GM12891 (cell line): ENCODE measurements around the gene SIRT3. TPM values are rescaled to one million over a fixed set of nuclear protein-coding genes. Genes with fewer than 3 reads are reported as not detected.

Source experiments
- DNase-seq: peaks from one replicate; pipeline ENCODE4 v3.0.0; 2011; ENCODE audit warnings: low spot score; ENCODE audit not compliant: insufficient read length
- FAIRE-seq: peaks from 2 replicates; lab custom pipeline; 2011; peaks lifted over from hg19 to GRCh38; lab: Jason Lieb, UNC
- PAX5 ChIP-seq: IDR thresholded peaks from 2 replicates; pipeline ENCODE4 v1.6.1; 2011; ENCODE audit warnings: low read length, moderate library complexity, mild to moderate bottlenecking; ENCODE audit not compliant: insufficient read depth, severe bottlenecking
- POLR2A ChIP-seq: IDR thresholded peaks from 2 replicates; pipeline ENCODE4 v1.6.1; 2011; ENCODE audit warnings: low read depth, low read length, control low read depth
- POLR2AphosphoS5 ChIP-seq: IDR thresholded peaks from 2 replicates; pipeline ENCODE4 v1.6.1; 2011; ENCODE audit warnings: low read depth, low read length, control low read depth
- POU2F2 ChIP-seq: IDR thresholded peaks from 2 replicates; pipeline ENCODE4 v1.6.1; 2011; ENCODE audit warnings: low read depth, mild to moderate bottlenecking, control low read depth, low read length, moderate library complexity
- SPI1 ChIP-seq: IDR thresholded peaks from 2 replicates; pipeline ENCODE4 v1.6.1; 2011; ENCODE audit warnings: low read depth, low read length, control low read depth
- TAF1 ChIP-seq: IDR thresholded peaks from 2 replicates; pipeline ENCODE4 v1.6.1; 2011; ENCODE audit warnings: low read depth, low read length, control low read depth
- polyA plus RNA-seq: library from polyadenylated mRNA; unstranded; fragments of >200 nt; gene quantifications from one replicate; pipeline ENCODE4 v1.2.1, GENCODE V29; 2012; ENCODE audit warnings: low read depth, missing spikeins, inconsistent platforms; ENCODE audit not compliant: missing spikeins

SIRT3 gene
- polyA plus RNA-seq, result 17.3 TPM

- peak; percentile 94 for DNase-seq
- no peak for FAIRE-seq
- TF ChIP-seq TAF1 (peak; percentile 43; the same call in 1 of the 2 replicates), POLR2A (peak; percentile 60), PAX5 (no peak), SPI1 (no peak; the same call in 1 of the 2 replicates), POU2F2 (no peak)
Measured at GRCh38 chr11:235997-236773, at the start of gene SIRT3. TSS of gene SIRT3 (minus strand) at chr11:236342. CDS start at chr11:236328, 14 bp downstream.

- peak; percentile 20 for DNase-seq
- FAIRE-seq, result no peak
- TF ChIP-seq POU2F2 (no peak), PAX5 (no peak), POLR2A (no peak), POLR2AphosphoS5 (no peak), TAF1 (no peak), SPI1 (no peak)
Measured at GRCh38 chr11:285894-286220, 49.7 kb upstream of the SIRT3 start.

GRCh38 chr11:285021-285893 lies 49.1 kb upstream of the SIRT3 start:
- TF ChIP-seq POLR2AphosphoS5, result no peak
- no peak for TF ChIP-seq TAF1
- TF ChIP-seq POU2F2, result no peak
- TF ChIP-seq PAX5, result no peak
- TF ChIP-seq SPI1, result no peak
- TF ChIP-seq POLR2A, result no peak
- DNase-seq (peak; percentile 11), FAIRE-seq (no peak)

- TF ChIP-seq TAF1 (no peak), PAX5 (no peak), POU2F2 (no peak), SPI1 (no peak), POLR2AphosphoS5 (no peak), POLR2A (no peak)
- DNase-seq, result no peak
Measured at GRCh38 chr11:284105-285020, 48.2 kb upstream of the SIRT3 start.

GRCh38 chr11:283405-284104 lies 47.4 kb upstream of the SIRT3 start:
- TF ChIP-seq TAF1 (no peak), SPI1 (no peak), POLR2AphosphoS5 (no peak), PAX5 (no peak), POU2F2 (no peak), POLR2A (no peak)

More at GRCh38 chr11:284105-285020, 48.2 kb upstream of the SIRT3 start:
- no peak for FAIRE-seq

GRCh38 chr11:282630-283360 lies 46.7 kb upstream of the SIRT3 start:
- TF ChIP-seq POLR2A, result no peak
- TF ChIP-seq TAF1, result no peak
- TF ChIP-seq SPI1, result no peak
- TF ChIP-seq POLR2AphosphoS5, result no peak
- TF ChIP-seq POU2F2, result no peak
- no peak for TF ChIP-seq PAX5
- FAIRE-seq, result no peak

More at GRCh38 chr11:283405-284104, 47.4 kb upstream of the SIRT3 start:
- no peak for DNase-seq
- no peak for FAIRE-seq

GRCh38 chr11:282171-282570 lies 46.0 kb upstream of the SIRT3 start:
- TF ChIP-seq TAF1, result no peak
- TF ChIP-seq SPI1, result no peak
- FAIRE-seq, result no peak
- DNase-seq, result no peak

More at GRCh38 chr11:282630-283360, 46.7 kb upstream of the SIRT3 start:
- no peak for DNase-seq

- TF ChIP-seq POU2F2 (no peak), POLR2AphosphoS5 (no peak), SPI1 (no peak), POLR2A (no peak), PAX5 (no peak), TAF1 (no peak)
- no peak for FAIRE-seq
- DNase-seq, result no peak
Measured at GRCh38 chr11:281486-282161, 45.5 kb upstream of the SIRT3 start.
